HG03460 (cell line): ENCODE data around the gene VENTX.
"Not testable (repeated sequence)": the region's sequence is repeated elsewhere in the genome, so short reads cannot be mapped to it uniquely, and the experiment has no call there.

Experiments used
- ATAC-seq: cut with Tn5 transposase; IDR thresholded peaks from one replicate; pipeline ENCODE4 v1.9.1; 2021; ENCODE audit not compliant: unreplicated experiment

VENTX gene

GRCh38 chr10:133214468-133215410 lies 22.9 kb upstream of the VENTX start:
- no peak for ATAC-seq

GRCh38 chr10:133215586-133215985 lies 22.1 kb upstream of the VENTX start:
- no peak for ATAC-seq

GRCh38 chr10:133216776-133217175 lies 20.9 kb upstream of the VENTX start:
- no peak for ATAC-seq

GRCh38 chr10:133217800-133218589 lies 19.7 kb upstream of the VENTX start:
- ATAC-seq, result no peak

GRCh38 chr10:133218891-133219290 lies 18.8 kb upstream of the VENTX start:
- no peak for ATAC-seq

GRCh38 chr10:133219782-133220181 lies 17.9 kb upstream of the VENTX start:
- ATAC-seq, result no peak

GRCh38 chr10:133221331-133221730 lies 16.3 kb upstream of the VENTX start:
- no peak for ATAC-seq

GRCh38 chr10:133221756-133222155 lies 15.9 kb upstream of the VENTX start:
- ATAC-seq, result not testable (repeated sequence)

- no peak for ATAC-seq
These were observed 13.6 kb upstream of the VENTX start for GRCh38 chr10:133224076-133224475.

- no peak for ATAC-seq
These were observed 12.8 kb upstream of the VENTX start for GRCh38 chr10:133224756-133225372.

GRCh38 chr10:133225707-133226191 lies 11.9 kb upstream of the VENTX start:
- ATAC-seq, result no peak

- no peak for ATAC-seq
These were observed 11.3 kb upstream of the VENTX start for GRCh38 chr10:133226251-133226808.

GRCh38 chr10:133227256-133227655 lies 10.4 kb upstream of the VENTX start:
- ATAC-seq, result no peak

- ATAC-seq, result no peak
These were observed 8.2 kb upstream of the VENTX start for GRCh38 chr10:133229265-133230043.

- no peak for ATAC-seq
These were observed 7.7 kb upstream of the VENTX start, which contains the start of gene UTF1 for GRCh38 chr10:133230044-133230361. TSS of gene UTF1 (plus strand) at chr10:133230217. CDS start at chr10:133230289, 72 bp downstream.

- no peak for ATAC-seq
These were observed 7.1 kb upstream of the VENTX start for GRCh38 chr10:133230387-133231195.

- ATAC-seq, result no peak
These were observed 6.3 kb upstream of the VENTX start for GRCh38 chr10:133231244-133231945.

GRCh38 chr10:133231946-133232574 lies 5.6 kb upstream of the VENTX start:
- ATAC-seq, result no peak
